HEK293 (cell line): ENCODE measurements around the gene FNDC1.

Experiments used
- CTCF ChIA-PET: fragments of 350-600 bp; formaldehyde crosslinking; extraction: SDS; loops from one replicate; lab custom pipeline; 2021; ENCODE audit warnings: antibody characterized with exemption; lab: Yijun Ruan, JAX
- POLR2A ChIA-PET: fragments of 300-600 bp; formaldehyde crosslinking; extraction: SDS; loops from one replicate; lab custom pipeline; 2020; ENCODE audit warnings: antibody characterized with exemption, inconsistent platforms; lab: Yijun Ruan, JAX
- H3K27ac ChIP-seq: fragments of 200-500 bp; sonication (Bioruptor generic); 2 replicates; pipeline ENCODE4 v1.5.1; 2014; ENCODE audit warnings: low read depth, low read length, control low read depth, inconsistent platforms; ENCODE audit errors: extremely low read depth
- H3K36me3 ChIP-seq, 2 experiments: fragments of 200-500 bp in 1 of 2; sonication (Bioruptor generic) in 1 of 2; 1 replicate in 1 of 2; 2 replicates in 1 of 2; pipeline ENCODE4 v1.5.1; 2014 to 2017; ENCODE audit warnings: inconsistent platforms in 2 of 2, low read length in 2 of 2; ENCODE audit not compliant: control insufficient read depth in 2 of 2, insufficient read depth in 1 of 2
- H3K4me1 ChIP-seq: fragments of 200-500 bp; sonication (Bioruptor generic); 2 replicates; pipeline ENCODE4 v1.5.1; 2014; ENCODE audit warnings: mild to moderate bottlenecking, low read length, inconsistent platforms; ENCODE audit not compliant: control insufficient read depth, insufficient read depth
- H3K4me3 ChIP-seq: 2 replicates; pipeline ENCODE4 v1.5.1; 2011; ENCODE audit warnings: low read depth, mild to moderate bottlenecking, control low read depth, low read length, moderate library complexity
- H3K9me3 ChIP-seq: fragments of 200-500 bp; sonication (Bioruptor generic); 2 replicates; pipeline ENCODE4 v1.5.1; 2014; ENCODE audit warnings: low read depth, low read length, inconsistent platforms; ENCODE audit not compliant: control insufficient read depth, insufficient read depth
- CTCF ChIP-seq: fragments of 450-650 bp; formaldehyde crosslinking; IDR thresholded peaks from 2 replicates; pipeline ENCODE4 v1.5.1; 2016; ENCODE audit warnings: missing biosample characterization, missing genetic modification characterization
- ELK4 ChIP-seq: IDR thresholded peaks from 2 replicates; pipeline ENCODE4 v1.6.1; 2011; ENCODE audit warnings: mild to moderate bottlenecking, low read depth, low read length, borderline replicate concordance
- HOXC10 ChIP-seq: sonication (generic); formaldehyde crosslinking; IDR thresholded peaks from 2 replicates; pipeline ENCODE4 v1.8.1; 2023; ENCODE audit warnings: mild to moderate bottlenecking, missing genetic modification reagents
- KLF7 ChIP-seq: fragments of 450-650 bp; formaldehyde crosslinking; IDR thresholded peaks from 2 replicates; pipeline ENCODE4 v1.5.1; 2016; ENCODE audit warnings: missing biosample characterization, missing genetic modification characterization, borderline replicate concordance
- MYNN ChIP-seq: fragments of 450-650 bp; formaldehyde crosslinking; IDR thresholded peaks from 2 replicates; pipeline ENCODE4 v1.5.1; 2016; ENCODE audit warnings: missing biosample characterization, missing genetic modification characterization, borderline replicate concordance
- RBAK ChIP-seq: fragments of 450-650 bp; formaldehyde crosslinking; IDR thresholded peaks from 2 replicates; pipeline ENCODE4 v1.5.1; 2016; ENCODE audit warnings: missing biosample characterization, missing genetic modification characterization
- SCRT2 ChIP-seq: fragments of 450-650 bp; formaldehyde crosslinking; IDR thresholded peaks from 2 replicates; pipeline ENCODE4 v1.5.1; 2016; ENCODE audit warnings: missing biosample characterization, missing genetic modification characterization
- WT1 ChIP-seq: fragments of 450-650 bp; formaldehyde crosslinking; IDR thresholded peaks from 2 replicates; pipeline ENCODE4 v1.5.1; 2016; ENCODE audit warnings: missing biosample characterization, missing genetic modification characterization
- YY1 ChIP-seq: fragments of 450-650 bp; formaldehyde crosslinking; IDR thresholded peaks from 2 replicates; pipeline ENCODE4 v1.5.1; 2018; ENCODE audit warnings: missing biosample characterization, missing genetic modification characterization
- ZBTB11 ChIP-seq: fragments of 450-650 bp; formaldehyde crosslinking; conservative IDR thresholded peaks from 2 replicates; pipeline ENCODE4 v1.5.1; 2016; ENCODE audit warnings: low read depth, missing biosample characterization, missing genetic modification characterization
- ZBTB6 ChIP-seq: fragments of 450-650 bp; formaldehyde crosslinking; IDR thresholded peaks from 2 replicates; pipeline ENCODE4 v1.5.1; 2017; ENCODE audit warnings: missing biosample characterization, missing genetic modification characterization
- ZNF114 ChIP-seq: fragments of 450-650 bp; formaldehyde crosslinking; IDR thresholded peaks from 2 replicates; pipeline ENCODE4 v1.5.0; 2017; ENCODE audit warnings: missing biosample characterization, missing genetic modification characterization
- ZNF140 ChIP-seq: fragments of 450-650 bp; formaldehyde crosslinking; IDR thresholded peaks from 2 replicates; pipeline ENCODE4 v1.5.1; 2016; ENCODE audit warnings: missing biosample characterization, missing genetic modification characterization
- ZNF23 ChIP-seq: fragments of 450-650 bp; formaldehyde crosslinking; IDR thresholded peaks from 2 replicates; pipeline ENCODE4 v1.5.1; 2016; ENCODE audit warnings: missing biosample characterization, missing genetic modification characterization, borderline replicate concordance
- ZNF248 ChIP-seq: fragments of 450-650 bp; formaldehyde crosslinking; IDR thresholded peaks from 2 replicates; pipeline ENCODE4 v1.5.1; 2017; ENCODE audit warnings: missing biosample characterization, missing genetic modification characterization
- ZNF266 ChIP-seq: fragments of 450-650 bp; formaldehyde crosslinking; IDR thresholded peaks from 2 replicates; pipeline ENCODE4 v1.5.1; 2016; ENCODE audit warnings: missing biosample characterization, missing genetic modification characterization, low read depth
- ZNF354C ChIP-seq: fragments of 450-650 bp; formaldehyde crosslinking; IDR thresholded peaks from 2 replicates; pipeline ENCODE4 v1.5.1; 2016; ENCODE audit warnings: missing biosample characterization, missing genetic modification characterization, low read depth, borderline replicate concordance
- ZNF473 ChIP-seq: fragments of 450-650 bp; formaldehyde crosslinking; IDR thresholded peaks from 2 replicates; pipeline ENCODE4 v1.5.1; 2017; ENCODE audit warnings: missing biosample characterization, missing genetic modification characterization
- ZNF548 ChIP-seq: fragments of 450-650 bp; formaldehyde crosslinking; IDR thresholded peaks from 2 replicates; pipeline ENCODE4 v1.5.1; 2016; ENCODE audit warnings: missing biosample characterization, missing genetic modification characterization
- ZNF623 ChIP-seq: fragments of 450-650 bp; formaldehyde crosslinking; IDR thresholded peaks from 2 replicates; pipeline ENCODE4 v1.5.1; 2016; ENCODE audit warnings: missing biosample characterization, missing genetic modification characterization
- ZNF692 ChIP-seq: fragments of 450-650 bp; formaldehyde crosslinking; IDR thresholded peaks from 2 replicates; pipeline ENCODE4 v1.5.1; 2016; ENCODE audit warnings: missing biosample characterization, missing genetic modification characterization
- ZNF792 ChIP-seq: fragments of 450-650 bp; formaldehyde crosslinking; IDR thresholded peaks from 2 replicates; pipeline ENCODE4 v1.5.1; 2016; ENCODE audit warnings: missing biosample characterization, missing genetic modification characterization
- ZSCAN23 ChIP-seq: fragments of 450-650 bp; formaldehyde crosslinking; IDR thresholded peaks from 2 replicates; pipeline ENCODE4 v1.5.1; 2016; ENCODE audit warnings: missing biosample characterization, missing genetic modification characterization
- TF ChIP-seq, protein P1 (sequence below): fragments of 450-650 bp; formaldehyde crosslinking; IDR thresholded peaks from 2 replicates; pipeline ENCODE4 v1.5.1; 2016; ENCODE audit warnings: missing biosample characterization, missing genetic modification characterization

Gene FNDC1

DNA sequence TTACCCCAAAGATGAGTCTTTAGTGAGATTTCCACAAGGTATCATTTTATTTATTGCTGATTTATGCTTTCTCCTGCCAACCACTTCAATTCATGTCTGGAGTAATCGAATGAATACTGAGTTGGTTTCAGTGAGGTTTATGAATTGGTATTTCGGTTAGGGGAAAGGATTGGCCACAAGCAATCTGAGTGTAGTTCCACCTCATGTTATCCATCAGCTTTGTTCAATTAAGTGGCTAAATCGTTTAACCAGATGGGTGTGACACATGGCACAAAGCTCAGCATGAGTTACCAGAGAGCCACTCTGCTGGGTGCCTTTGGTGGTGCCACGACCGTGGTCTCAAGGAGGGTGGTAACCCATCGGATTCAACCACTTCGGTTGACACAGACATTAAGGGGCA, 148.2 kb downstream of the FNDC1 start:
- ChIA-PET CTCF (no interaction called here), POLR2A (no interaction called here)
- Histone ChIP-seq H3K27ac (no peak overlapping the region), H3K36me3 (no peaks in the 10 kb centered on the region), H3K9me3 (no peaks in the 10 kb centered on the region), H3K4me3 (no peak overlapping the region), H3K4me1 (no peaks in the 10 kb centered on the region)
- TF ChIP-seq KLF7 (tag by site-specific recombination) (no peak), RBAK (tag by site-specific recombination) (no peak), ZNF266 (tag by site-specific recombination) (no peak)
- TF ChIP-seq, protein P1, sequence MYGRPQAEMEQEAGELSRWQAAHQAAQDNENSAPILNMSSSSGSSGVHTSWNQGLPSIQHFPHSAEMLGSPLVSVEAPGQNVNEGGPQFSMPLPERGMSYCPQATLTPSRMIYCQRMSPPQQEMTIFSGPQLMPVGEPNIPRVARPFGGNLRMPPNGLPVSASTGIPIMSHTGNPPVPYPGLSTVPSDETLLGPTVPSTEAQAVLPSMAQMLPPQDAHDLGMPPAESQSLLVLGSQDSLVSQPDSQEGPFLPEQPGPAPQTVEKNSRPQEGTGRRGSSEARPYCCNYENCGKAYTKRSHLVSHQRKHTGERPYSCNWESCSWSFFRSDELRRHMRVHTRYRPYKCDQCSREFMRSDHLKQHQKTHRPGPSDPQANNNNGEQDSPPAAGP (tag by site-specific recombination): no peak

DNA sequence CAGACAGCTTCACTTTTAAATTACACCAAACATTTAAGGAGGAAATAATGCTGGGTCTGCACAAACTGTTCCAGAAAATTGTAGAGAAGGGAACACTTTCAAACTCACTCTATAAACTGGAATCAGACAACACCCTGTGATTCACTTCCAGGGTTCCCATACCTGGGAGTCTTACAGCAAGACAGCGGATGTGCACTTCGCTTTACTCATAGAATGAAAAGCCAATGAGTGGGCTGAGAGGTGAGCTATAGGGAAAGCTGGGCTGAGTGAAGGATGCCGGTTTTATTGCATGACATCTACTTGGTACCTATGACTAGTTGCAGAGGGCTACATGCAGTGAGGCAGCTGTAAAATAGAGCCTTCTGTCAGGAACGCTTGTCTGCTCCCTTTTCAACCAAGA, 152.1 kb downstream of the FNDC1 start:
- ChIA-PET CTCF (no interaction called here), POLR2A (no interaction called here)
- no peak overlapping the region for H3K27ac ChIP-seq
- no peaks in the 10 kb centered on the region for H3K4me1 ChIP-seq
- H3K36me3 ChIP-seq: no peaks in the 10 kb centered on the region
- H3K4me3 ChIP-seq: no peak overlapping the region
- TF ChIP-seq ZNF623 (tag by site-specific recombination) (no peak), ZNF548 (tag by site-specific recombination) (no peak), ZBTB6 (tag by site-specific recombination) (no peak), ZNF140 (tag by site-specific recombination) (no peak), ZBTB11 (tag by site-specific recombination) (no peak), WT1 (tag by site-specific recombination) (no peak), ZSCAN23 (no peak), SCRT2 (tag by site-specific recombination) (no peak), CTCF (tag by site-specific recombination) (no peak), HOXC10 (CRISPR knock-in tag) (no peak), ZNF248 (tag by site-specific recombination) (no peak), ZNF792 (tag by site-specific recombination) (no peak), YY1 (tag by site-specific recombination) (no peak), ZNF23 (tag by site-specific recombination) (no peak), ELK4 (no peak), MYNN (no peak), ZNF354C (no peak), ZNF473 (tag by site-specific recombination) (no peak), ZNF692 (tag by site-specific recombination) (no peak), ZNF114 (tag by site-specific recombination) (no peak)
- TF ChIP-seq, all 188 proteins: peak for 0
- H3K9me3 ChIP-seq: no peaks in the 10 kb centered on the region
